ENCODE data around the gene HTR3D. TPM values are rescaled to one million over a fixed set of nuclear protein-coding genes. Genes with fewer than 3 reads are reported as not detected.

The HTR3D gene
- total RNA-seq, 4 donors from 2014 or later, result not detected

- no peak for DNase-seq (ENCODE audit: low spot score in 2 of 2)
- Histone ChIP-seq H3K27ac (no peak overlapping the region), H3K4me1 (no peaks in the 10 kb centered on the region), H3K27me3 (no peaks in the 10 kb centered on the region), H3K36me3 (no peaks in the 10 kb centered on the region), H3K4me3 (no peak overlapping the region), H3K9me3 (no peaks in the 10 kb centered on the region)
- TF ChIP-seq POLR2A (IDR thresholded peaks at IDR 0.05), result no peak
- WGBS, result 94% methylated on average over 5 of the region's 5 CpGs
Observed at GRCh38 chr3:184045995-184046394, 14.5 kb downstream of the HTR3D start.

GRCh38 chr3:184050217-184050847 is 18.8 kb downstream of the HTR3D start:
- Histone ChIP-seq H3K27me3 (no peaks in the 10 kb centered on the region), H3K4me3 (no peak overlapping the region), H3K36me3 (no peaks in the 10 kb centered on the region), H3K4me1 (no peaks in the 10 kb centered on the region), H3K9me3 (no peaks in the 10 kb centered on the region), H3K27ac (no peak overlapping the region)
- TF ChIP-seq POLR2AphosphoS5 (IDR thresholded peaks at IDR 0.05) (no peak), EP300 (IDR thresholded peaks at IDR 0.05) (no peak), CTCF (IDR thresholded peaks at IDR 0.05) (no peak), POLR2A (IDR thresholded peaks at IDR 0.05) (no peak)
- no peak for DNase-seq (ENCODE audit: low spot score in 2 of 2)
- WGBS, result 85% methylated on average over 7 of the region's 7 CpGs

GRCh38 chr3:184052767-184053166 is 21.2 kb downstream of the HTR3D start, which contains the start of gene HTR3C:
Gene HTR3C, plus strand, starts transcription at chr3:184053047. Its CDS starts 34 bp downstream, at chr3:184053081.
- 73% methylated on average over 4 of the region's 4 CpGs for WGBS
- Histone ChIP-seq H3K9me3 (no peaks in the 10 kb centered on the region), H3K27ac (no peak within 1 kb of the TSS), H3K36me3 (no peaks in the 10 kb centered on the region), H3K27me3 (no peaks in the 10 kb centered on the region), H3K4me3 (no peak within 1 kb of the TSS), H3K4me1 (no peaks in the 10 kb centered on the region)
- TF ChIP-seq CTCF (IDR thresholded peaks at IDR 0.05) (no peak), EP300 (IDR thresholded peaks at IDR 0.05) (no peak), POLR2A (IDR thresholded peaks at IDR 0.05) (no peak), POLR2AphosphoS5 (IDR thresholded peaks at IDR 0.05) (no peak)
- no peak for DNase-seq (ENCODE audit: low spot score in 2 of 2)

GRCh38 chr3:184058029-184058428 is 26.5 kb downstream of the HTR3D start:
- Histone ChIP-seq H3K27me3 (no peaks in the 10 kb centered on the region), H3K27ac (no peak overlapping the region), H3K4me3 (no peak overlapping the region), H3K36me3 (no peaks in the 10 kb centered on the region), H3K9me3 (no peaks in the 10 kb centered on the region), H3K4me1 (no peaks in the 10 kb centered on the region)
- TF ChIP-seq EP300 (IDR thresholded peaks at IDR 0.05) (no peak), POLR2AphosphoS5 (IDR thresholded peaks at IDR 0.05) (no peak), POLR2A (IDR thresholded peaks at IDR 0.05) (no peak), CTCF (IDR thresholded peaks at IDR 0.05) (no peak)
- WGBS, result 47% methylated on average over 9 of the region's 9 CpGs
- no peak for DNase-seq (ENCODE audit: low spot score in 2 of 2)

GRCh38 chr3:184059424-184059823 is 27.9 kb downstream of the HTR3D start:
- Histone ChIP-seq H3K9me3 (no peaks in the 10 kb centered on the region), H3K27ac (no peak overlapping the region), H3K36me3 (no peaks in the 10 kb centered on the region), H3K27me3 (no peaks in the 10 kb centered on the region), H3K4me3 (no peak overlapping the region), H3K4me1 (no peaks in the 10 kb centered on the region)
- 57% methylated on average over 7 of the region's 7 CpGs for WGBS
- TF ChIP-seq CTCF (IDR thresholded peaks at IDR 0.05) (no peak), POLR2AphosphoS5 (IDR thresholded peaks at IDR 0.05) (no peak), POLR2A (IDR thresholded peaks at IDR 0.05) (no peak), EP300 (IDR thresholded peaks at IDR 0.05) (no peak)
- DNase-seq (ENCODE audit: low spot score in 2 of 2), result no peak

- TF ChIP-seq CTCF (IDR thresholded peaks at IDR 0.05), result no peak
- no peak for TF ChIP-seq POLR2A (IDR thresholded peaks at IDR 0.05)
- TF ChIP-seq POLR2AphosphoS5 (IDR thresholded peaks at IDR 0.05), result no peak
- TF ChIP-seq EP300 (IDR thresholded peaks at IDR 0.05), result no peak
- Histone ChIP-seq H3K9me3 (no peaks in the 10 kb centered on the region), H3K4me3 (no peak overlapping the region), H3K27me3 (no peaks in the 10 kb centered on the region), H3K27ac (no peak overlapping the region), H3K4me1 (no peaks in the 10 kb centered on the region), H3K36me3 (no peaks in the 10 kb centered on the region)
- no peak for DNase-seq (ENCODE audit: low spot score in 2 of 2)
Observed at GRCh38 chr3:184062637-184063036, 31.1 kb downstream of the HTR3D start.

Data from suprapubic skin (tissue), 4 donors.